ENCODE data around the gene SLC9A3. TPM values are rescaled to one million over a fixed set of nuclear protein-coding genes. Genes with fewer than 3 reads are reported as not detected.

SLC9A3 gene
- total RNA-seq, 4 donors from 2014 or later, result 3.7 to 5.9 (median 4.3) TPM

DNA sequence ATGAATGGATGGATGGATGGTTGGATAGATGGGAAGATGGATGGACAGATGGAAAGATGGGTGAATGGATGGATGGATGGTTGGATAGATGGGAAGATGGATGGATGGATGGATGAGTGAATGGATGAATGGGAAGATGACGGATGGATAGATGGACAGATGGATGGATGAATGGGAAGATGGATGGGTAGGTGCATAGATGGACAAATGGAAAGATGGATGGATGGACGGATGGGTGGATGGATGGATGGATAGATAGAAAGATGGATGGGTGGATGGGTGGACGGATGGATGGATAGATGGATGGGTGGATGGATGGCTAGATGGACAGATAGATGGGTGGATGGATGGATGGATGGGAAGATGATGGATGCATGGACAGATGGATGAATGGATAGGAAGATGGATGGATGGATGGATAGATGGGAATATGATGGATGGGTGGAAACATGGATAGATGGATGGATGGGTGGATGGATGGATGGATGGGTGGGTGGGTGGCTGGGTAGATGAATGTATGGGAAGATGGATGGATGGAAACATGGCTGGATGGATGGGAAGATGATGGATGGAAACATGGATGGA, 97.8 kb downstream of the SLC9A3 start:
- peaks cover 18% of the 10 kb centered on the region for H3K4me1 ChIP-seq
- no peaks in the 10 kb centered on the region for H3K27me3 ChIP-seq
- no peak overlapping the region for H3K4me3 ChIP-seq
- DNase-seq (ENCODE audit: low spot score in 2 of 2), result no peak
- H3K36me3 ChIP-seq, result no peaks in the 10 kb centered on the region
- 72% methylated on average over 3 of the region's 3 CpGs for WGBS
- H3K9me3 ChIP-seq, result no peaks in the 10 kb centered on the region
- TF ChIP-seq, protein P1, sequence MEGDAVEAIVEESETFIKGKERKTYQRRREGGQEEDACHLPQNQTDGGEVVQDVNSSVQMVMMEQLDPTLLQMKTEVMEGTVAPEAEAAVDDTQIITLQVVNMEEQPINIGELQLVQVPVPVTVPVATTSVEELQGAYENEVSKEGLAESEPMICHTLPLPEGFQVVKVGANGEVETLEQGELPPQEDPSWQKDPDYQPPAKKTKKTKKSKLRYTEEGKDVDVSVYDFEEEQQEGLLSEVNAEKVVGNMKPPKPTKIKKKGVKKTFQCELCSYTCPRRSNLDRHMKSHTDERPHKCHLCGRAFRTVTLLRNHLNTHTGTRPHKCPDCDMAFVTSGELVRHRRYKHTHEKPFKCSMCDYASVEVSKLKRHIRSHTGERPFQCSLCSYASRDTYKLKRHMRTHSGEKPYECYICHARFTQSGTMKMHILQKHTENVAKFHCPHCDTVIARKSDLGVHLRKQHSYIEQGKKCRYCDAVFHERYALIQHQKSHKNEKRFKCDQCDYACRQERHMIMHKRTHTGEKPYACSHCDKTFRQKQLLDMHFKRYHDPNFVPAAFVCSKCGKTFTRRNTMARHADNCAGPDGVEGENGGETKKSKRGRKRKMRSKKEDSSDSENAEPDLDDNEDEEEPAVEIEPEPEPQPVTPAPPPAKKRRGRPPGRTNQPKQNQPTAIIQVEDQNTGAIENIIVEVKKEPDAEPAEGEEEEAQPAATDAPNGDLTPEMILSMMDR (IDR thresholded peaks at IDR 0.05), result no peak
- no peak for TF ChIP-seq POLR2AphosphoS5 (IDR thresholded peaks at IDR 0.05)
- TF ChIP-seq EP300 (IDR thresholded peaks at IDR 0.05), result no peak
- H3K27ac ChIP-seq, result no peak overlapping the region

DNA sequence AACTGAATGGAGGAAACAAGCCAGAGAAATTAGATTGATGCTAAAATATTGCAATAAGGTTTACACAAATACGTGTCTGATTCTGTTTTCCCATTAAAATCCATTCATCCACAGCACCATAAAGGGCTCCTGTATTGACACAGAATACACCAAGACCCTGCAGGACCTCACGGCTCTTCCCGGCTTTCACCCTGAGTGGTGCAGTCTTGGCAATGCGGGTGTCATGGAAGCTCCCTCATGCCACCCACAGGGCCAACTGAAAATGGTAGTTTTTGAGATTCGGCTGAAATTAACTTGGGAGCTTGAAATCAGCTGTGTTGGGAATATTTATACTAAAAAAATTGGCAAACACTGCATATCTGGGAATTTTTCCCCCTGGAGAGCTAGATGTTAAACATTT, 98.5 kb downstream of the SLC9A3 start:
- no peak overlapping the region for H3K27ac ChIP-seq
- no peak for DNase-seq (ENCODE audit: low spot score in 2 of 2)
- no peaks in the 10 kb centered on the region for H3K36me3 ChIP-seq
- H3K4me1 ChIP-seq, result peaks cover 16% of the 10 kb centered on the region
- no peaks in the 10 kb centered on the region for H3K27me3 ChIP-seq
- 63% methylated on average over 5 of the region's 5 CpGs for WGBS
- H3K9me3 ChIP-seq, result no peaks in the 10 kb centered on the region
- TF ChIP-seq POLR2AphosphoS5 (IDR thresholded peaks at IDR 0.05), result no peak
- no peak overlapping the region for H3K4me3 ChIP-seq

DNA sequence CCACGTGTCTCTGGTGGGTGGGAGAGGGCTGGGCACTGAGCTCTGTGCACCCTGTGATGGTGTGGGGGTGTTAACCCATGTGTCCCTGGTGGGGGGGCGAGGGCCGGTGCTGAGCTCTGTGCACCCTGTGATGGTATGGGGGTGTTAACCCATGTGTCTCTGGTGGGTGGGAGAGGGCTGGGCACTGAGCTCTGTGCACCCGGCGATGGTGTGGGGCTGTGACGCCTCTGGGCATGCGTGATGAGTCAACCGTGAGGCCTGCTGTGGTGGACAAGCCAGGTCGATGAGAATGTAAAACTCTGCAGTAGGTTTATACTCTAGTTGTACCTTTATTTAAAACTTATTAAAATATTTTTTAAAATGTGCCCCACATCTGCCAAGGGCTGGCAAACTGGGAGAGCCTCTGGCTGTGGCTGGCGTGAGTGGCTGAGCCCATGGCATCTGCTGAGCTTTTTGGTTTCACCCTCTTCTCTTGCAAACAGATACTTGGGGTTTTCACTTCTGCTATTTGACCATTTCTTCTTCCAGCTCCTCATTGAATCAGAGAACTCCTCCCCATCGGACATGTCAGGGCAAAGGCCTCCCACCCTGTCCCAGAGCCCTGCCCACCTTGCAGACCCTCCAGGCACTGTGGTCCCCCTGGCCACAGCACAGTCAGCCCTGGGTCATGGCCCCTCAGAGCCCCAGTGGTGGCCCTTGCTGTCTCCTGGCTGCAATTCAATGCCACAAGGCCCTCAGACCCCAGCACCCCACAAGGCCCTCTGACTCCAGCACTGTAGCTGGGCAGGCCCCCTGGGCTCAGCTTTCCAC, 99.7 kb downstream of the SLC9A3 start:
- TF ChIP-seq POLR2AphosphoS5 (IDR thresholded peaks at IDR 0.05), result no peak
- TF ChIP-seq EP300 (IDR thresholded peaks at IDR 0.05), result no peak
- TF ChIP-seq, protein P1 (IDR thresholded peaks at IDR 0.05), result no peak
- no peak for TF ChIP-seq POLR2A (IDR thresholded peaks at IDR 0.05)
- H3K36me3 ChIP-seq, result no peaks in the 10 kb centered on the region
- peaks cover 3% of the 10 kb centered on the region for H3K4me1 ChIP-seq
- H3K9me3 ChIP-seq, result no peaks in the 10 kb centered on the region
- H3K4me3 ChIP-seq, result no peak overlapping the region
- H3K27ac ChIP-seq, result no peak overlapping the region
- no peak for DNase-seq (ENCODE audit: low spot score in 2 of 2)
- no peaks in the 10 kb centered on the region for H3K27me3 ChIP-seq
- WGBS, result 68% methylated on average over 11 of the region's 11 CpGs

DNA sequence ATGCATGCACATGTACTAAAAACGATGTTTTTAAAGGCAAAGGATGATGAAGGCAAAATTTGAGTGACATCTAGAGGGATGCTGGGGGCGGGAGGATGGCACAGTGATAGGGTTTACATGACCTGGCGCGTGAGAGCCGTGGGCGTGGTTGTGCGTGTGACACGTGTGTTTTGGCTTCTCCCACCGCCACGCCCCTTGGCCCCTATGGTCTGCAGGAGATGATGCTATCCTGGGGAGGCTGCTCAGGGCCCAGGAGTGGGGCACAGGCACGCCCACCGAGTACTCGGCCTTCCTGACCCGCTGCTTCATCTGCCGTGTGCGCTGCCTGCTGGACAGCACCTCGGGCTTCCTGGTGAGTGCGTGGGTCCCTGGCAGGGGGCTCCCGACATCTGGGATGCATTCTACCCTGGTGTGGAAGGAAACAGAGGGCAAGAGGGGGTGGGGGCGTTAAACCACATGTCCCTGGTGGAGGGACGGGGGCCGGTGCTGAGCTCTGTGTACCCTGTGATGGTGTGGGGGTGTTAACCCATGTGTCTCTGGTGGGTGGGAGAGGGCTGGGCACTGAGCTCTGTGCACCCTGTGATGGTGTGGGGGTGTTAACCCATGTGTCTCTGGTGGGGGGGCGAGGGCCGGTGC, 100.5 kb downstream of the SLC9A3 start:
- 54% methylated on average over 18 of the region's 24 CpGs for WGBS
- Histone ChIP-seq H3K9me3 (no peaks in the 10 kb centered on the region), H3K36me3 (no peaks in the 10 kb centered on the region), H3K27ac (no peak overlapping the region), H3K4me1 (no peaks in the 10 kb centered on the region), H3K4me3 (no peak overlapping the region), H3K27me3 (no peaks in the 10 kb centered on the region)
- DNase-seq (ENCODE audit: low spot score in 2 of 2), result peak in 1 of 2 donors; percentile 72
- TF ChIP-seq POLR2A (IDR thresholded peaks at IDR 0.05), result no peak
- TF ChIP-seq, protein P1 (IDR thresholded peaks at IDR 0.05), result no peak

DNA sequence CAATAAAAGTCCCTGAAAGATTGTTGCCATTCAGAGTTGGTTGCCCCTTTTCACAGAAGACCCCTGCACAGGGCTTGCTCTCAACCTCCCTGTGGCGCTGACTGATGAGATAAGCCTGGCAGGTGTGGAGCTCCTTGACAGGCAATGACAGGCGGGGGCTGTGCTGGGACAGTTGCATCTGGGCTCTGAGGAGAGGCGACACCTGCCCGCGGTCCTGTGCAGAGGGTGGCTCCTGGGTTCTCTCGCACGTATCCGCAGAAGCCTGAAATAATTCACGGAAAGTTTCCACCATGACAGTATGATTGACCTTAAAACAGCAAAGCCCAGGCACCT, 101.0 kb downstream of the SLC9A3 start:
- TF ChIP-seq EP300 (IDR thresholded peaks at IDR 0.05) (no peak), POLR2AphosphoS5 (IDR thresholded peaks at IDR 0.05) (no peak), POLR2A (IDR thresholded peaks at IDR 0.05) (no peak)
- TF ChIP-seq, protein P1 (IDR thresholded peaks at IDR 0.05), result no peak
- Histone ChIP-seq H3K9me3 (no peaks in the 10 kb centered on the region), H3K4me3 (no peak overlapping the region), H3K4me1 (no peaks in the 10 kb centered on the region), H3K36me3 (no peaks in the 10 kb centered on the region), H3K27me3 (no peaks in the 10 kb centered on the region), H3K27ac (no peak overlapping the region)
- WGBS, result 86% methylated on average over 9 of the region's 9 CpGs
- DNase-seq (ENCODE audit: low spot score in 2 of 2), result peak in 1 of 2 donors; percentile 72
